ENCODE results near the gene NANOS2.
"Not testable (repeated sequence)": the region's sequence is repeated elsewhere in the genome, so short reads cannot be mapped to it uniquely, and the experiment has no call there.

Gene NANOS2

DNA sequence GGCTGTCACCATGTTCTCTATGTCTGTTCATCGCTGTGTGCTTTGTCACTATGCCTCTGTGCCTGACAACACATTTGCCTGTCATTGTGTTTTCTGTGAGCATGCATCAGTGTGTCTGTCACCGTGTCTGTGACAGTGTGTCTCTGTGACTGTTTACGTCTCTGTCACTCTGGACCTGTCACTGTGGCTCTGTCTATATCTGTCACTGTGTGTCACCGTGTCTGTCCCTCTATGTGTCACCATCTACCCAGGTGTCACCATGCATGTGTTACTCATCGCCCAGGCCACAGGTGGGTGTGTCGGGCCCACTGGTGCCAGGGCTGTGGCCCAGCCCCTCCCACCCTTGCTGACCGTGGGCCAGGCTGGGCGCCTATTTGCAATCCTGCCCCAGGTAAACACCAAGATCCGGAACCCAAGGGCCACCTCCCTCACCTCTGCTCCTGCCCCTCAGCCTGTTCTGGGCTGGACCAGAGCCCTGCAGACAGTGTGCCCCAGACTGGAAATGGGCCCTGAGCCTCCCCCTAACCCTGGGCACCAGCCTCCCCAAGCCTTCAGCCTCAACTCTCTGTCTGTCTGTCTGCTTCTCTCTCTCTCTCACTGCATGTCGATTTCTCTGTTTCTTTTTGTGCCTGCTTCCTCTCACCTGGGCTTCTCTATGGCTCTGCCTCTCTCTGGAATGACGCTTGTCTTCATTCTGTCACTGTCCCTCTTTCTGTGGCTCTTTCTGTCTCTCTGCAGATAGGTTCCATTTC lies 36.4 kb downstream of the NANOS2 start:
- in situ Hi-C loops (cut with HindIII; ENCODE audit: low sequenced_read_pairs) = no loop called here

DNA sequence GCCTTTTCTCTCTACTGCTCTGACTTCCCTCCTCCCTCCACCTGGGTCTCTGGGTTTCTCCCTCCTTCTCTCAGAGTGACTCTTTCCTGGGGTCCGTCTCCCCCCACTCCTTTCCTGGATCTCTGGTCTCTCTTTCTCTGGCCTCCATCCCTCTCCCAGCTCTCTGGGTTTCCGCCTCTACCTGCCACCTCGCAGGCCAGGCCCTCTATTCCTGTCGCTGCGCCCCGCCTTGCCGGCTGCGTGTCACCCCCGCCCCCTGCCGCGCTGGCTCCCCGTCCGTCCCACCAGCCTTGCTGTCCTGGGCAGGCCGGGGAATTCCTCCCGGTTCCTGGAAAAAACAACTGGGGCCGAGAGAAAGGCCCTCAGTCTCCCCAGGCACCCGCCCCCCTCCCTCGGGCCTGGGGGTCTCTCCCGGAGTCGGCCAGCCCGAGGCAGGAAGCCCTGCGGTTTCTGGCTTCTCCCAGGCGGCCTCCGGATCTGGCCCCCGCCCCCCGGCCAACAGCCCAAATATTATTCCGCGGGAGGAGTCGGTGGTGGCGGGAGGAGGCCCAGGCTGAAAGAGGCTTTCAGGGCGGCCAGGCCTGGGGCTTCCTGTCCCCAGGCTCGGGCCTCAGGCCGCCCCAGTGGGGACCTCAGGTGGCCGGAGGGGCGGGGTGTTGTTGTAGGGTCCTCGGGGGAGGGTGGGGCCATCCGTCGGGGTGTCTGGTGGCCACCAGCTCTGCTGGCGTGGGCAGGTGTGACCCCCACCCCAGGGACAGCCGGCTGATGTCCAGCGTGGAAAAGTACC lies 38.0 kb downstream of the NANOS2 start:
- in situ Hi-C loops (cut with HindIII; ENCODE audit: low sequenced_read_pairs) = no loop called here

DNA sequence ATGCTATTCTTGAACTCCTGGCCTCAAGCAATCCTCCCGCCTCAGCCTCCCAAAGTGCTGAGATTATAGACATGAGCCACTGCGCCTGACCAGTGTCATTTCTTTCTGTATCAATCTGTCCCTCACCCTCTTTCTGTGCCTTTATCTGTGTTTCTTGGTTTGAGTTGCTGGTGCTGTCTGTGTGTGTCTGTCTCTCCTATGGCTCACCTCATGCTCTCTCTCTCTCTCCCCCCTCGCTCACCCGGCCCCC lies 38.5 kb downstream of the NANOS2 start:
- in situ Hi-C loops (cut with HindIII; ENCODE audit: low sequenced_read_pairs) = no loop called here

DNA sequence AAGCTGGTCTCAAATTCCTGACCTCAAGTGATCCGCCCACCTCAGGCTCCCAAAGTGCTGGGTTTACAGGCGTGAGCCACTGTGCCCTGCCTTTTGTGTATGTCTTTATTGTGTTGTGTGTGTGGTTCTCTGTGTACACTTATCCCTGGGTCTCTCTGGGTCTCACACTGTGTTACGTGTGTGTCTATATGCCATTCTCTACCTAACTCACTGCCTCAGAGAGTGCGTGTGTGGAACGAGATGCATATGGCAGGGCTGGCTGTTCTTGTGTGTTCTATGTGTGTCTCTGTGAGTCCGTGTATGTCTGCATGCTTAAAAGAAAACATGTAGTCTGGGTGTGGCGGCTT lies 40.0 kb downstream of the NANOS2 start:
- in situ Hi-C loops (cut with HindIII; ENCODE audit: low sequenced_read_pairs) = no loop called here

DNA sequence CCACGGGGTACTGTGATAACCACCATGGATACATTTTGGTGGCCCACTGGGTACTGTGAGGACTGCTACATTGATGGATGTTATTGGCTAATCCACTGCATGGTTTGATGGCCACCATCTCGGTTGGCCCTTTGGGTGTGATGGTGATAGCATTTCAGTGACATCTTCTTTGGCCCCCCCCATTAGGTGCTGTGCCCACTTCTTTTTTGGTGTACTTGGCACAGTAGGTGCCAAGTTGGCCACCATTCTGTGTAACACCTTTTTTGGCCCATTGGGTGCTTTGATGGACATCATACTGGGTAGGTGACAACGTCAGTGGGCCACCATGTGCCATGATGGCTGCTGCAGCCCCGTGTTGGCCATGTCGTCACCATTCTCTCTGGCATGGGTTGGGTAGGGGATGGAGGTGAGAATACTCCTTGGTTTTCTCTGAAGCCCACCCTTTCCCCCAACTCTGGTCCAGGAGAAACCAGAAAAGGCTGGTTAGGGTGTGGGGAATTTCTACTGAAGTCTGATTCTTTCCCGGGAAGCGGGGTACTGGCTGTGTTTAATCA lies 41.3 kb downstream of the NANOS2 start:
- in situ Hi-C loops (cut with HindIII; ENCODE audit: low sequenced_read_pairs) = no loop called here

DNA sequence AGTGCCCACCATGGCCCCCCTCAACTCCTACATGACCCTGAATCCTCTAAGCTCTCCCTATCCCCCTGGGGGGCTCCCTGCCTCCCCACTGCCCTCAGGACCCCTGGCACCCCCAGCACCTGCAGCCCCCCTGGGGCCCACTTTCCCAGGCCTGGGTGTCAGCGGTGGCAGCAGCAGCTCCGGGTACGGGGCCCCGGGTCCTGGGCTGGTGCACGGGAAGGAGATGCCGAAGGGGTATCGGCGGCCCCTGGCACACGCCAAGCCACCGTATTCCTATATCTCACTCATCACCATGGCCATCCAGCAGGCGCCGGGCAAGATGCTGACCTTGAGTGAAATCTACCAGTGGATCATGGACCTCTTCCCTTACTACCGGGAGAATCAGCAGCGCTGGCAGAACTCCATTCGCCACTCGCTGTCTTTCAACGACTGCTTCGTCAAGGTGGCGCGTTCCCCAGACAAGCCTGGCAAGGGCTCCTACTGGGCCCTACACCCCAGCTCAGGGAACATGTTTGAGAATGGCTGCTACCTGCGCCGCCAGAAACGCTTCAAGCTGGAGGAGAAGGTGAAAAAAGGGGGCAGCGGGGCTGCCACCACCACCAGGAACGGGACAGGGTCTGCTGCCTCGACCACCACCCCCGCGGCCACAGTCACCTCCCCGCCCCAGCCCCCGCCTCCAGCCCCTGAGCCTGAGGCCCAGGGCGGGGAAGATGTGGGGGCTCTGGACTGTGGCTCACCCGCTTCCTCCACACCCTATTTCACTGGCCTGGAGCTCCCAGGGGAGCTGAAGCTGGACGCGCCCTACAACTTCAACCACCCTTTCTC lies 42.3 kb downstream of the NANOS2 start:
- in situ Hi-C loops (cut with HindIII; ENCODE audit: low sequenced_read_pairs) = no loop called here

DNA sequence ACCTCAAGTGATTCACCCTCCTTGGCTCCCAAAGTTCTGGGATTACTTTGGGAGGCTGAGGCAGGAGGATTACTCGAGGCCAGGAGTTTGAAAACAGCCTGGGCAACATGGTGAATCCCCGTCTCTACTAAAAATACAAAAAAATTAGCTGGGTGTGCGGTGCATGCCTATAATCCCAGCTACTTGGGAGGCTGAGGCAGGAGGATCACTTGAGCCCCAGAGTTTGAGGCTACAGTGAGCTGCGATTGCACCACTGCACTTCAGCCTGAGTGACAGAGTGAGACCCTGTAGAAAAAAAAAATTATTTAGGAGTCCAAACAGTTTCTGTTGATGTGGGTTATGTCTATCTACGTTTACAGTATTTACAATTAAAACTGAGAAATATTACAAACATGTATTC lies 43.8 kb downstream of the NANOS2 start:
- in situ Hi-C loops (cut with HindIII; ENCODE audit: low sequenced_read_pairs) = no loop called here

DNA sequence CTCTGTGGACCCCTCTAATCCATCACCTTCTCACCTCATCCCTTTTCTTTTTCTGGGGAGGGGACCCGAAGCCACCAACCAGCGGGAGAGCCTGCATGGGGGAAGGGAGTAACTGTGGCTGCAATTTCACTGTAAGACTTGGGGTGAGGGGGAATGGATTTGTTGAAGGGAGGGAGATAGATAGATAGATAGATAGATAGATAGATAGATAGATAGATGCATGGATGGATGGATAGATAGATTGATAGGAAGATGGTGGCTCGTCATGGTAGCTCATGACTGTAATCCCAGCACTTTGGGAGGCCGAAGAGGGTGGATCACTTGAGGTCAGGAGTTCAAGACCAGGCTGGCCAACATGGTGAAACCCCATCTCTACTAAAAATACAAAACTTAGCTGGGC lies 47.3 kb downstream of the NANOS2 start:
- in situ Hi-C loops (cut with HindIII; ENCODE audit: low sequenced_read_pairs) = not testable (repeated sequence)

DNA sequence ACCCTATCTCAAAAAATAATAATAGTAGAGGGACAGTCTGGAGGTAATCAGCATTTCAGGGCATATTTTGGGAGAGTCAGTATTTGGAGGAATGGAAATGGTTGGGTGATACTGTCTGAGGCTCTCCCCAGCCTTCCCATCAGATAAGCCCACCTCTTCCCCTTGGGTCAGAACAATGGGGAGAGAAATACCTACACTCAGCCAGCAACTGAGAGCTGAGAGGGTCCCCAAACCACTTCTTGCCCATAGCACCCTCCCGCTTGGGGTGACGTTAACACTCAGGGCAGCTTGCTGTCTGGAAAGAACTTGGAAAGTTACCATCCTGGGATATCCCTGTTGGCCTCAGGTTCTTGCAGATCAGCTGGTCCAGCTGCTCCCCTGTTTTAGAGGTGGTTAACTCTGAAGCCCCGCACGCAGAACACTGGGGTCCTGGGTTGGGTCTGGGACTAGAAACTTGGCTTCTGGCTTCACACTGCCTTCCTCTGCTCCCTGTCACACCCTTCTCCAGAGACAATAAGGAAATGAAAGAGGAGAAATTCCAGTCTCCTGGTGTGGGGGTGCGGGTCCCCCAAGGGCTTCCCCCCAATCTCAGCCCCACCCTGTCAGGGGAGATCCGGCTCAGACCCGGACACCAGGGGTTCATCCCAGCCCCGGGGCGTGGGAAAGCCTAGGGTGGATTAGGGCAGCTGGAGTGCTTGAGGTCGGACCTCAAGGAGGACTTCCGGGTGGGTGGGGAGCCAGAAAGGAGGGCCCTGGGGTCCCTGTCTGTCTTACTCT lies 48.0 kb downstream of the NANOS2 start:
- in situ Hi-C loops (cut with HindIII; ENCODE audit: low sequenced_read_pairs) = no loop called here

DNA sequence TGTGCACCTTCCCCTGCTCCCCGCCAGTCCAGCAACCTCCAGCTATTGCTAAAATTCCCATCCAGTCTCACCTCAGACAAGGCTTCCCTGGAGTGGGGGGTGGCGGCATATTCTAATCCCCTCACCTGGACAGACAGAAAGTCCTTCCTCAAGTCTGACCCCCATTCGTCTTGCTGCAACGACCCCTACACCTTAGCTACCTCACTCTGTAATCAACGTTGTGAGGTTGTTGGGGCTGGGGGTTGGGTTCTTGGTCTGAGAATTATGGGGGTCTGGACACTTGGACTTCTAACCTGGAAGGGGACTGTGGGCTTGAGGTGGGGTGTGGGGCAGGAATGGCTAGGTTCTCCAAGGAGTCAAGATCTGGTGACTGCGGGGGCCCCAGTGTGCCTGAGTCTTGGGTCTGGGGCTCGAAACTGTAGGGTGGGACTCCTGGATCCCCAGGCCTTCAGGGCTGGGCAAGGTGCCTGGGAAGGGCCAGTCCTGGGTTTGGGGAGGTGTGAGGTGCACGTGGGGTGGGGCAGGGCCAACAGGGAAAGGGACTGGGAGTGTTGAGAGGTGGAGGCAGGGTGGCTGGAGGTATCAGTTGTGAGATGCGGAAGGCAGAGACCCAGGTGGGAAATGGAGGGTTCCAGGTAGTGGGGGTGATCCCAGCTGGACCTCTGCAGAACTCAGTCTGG lies 49.2 kb downstream of the NANOS2 start:
- in situ Hi-C loops (cut with HindIII; ENCODE audit: low sequenced_read_pairs) = no loop called here

DNA sequence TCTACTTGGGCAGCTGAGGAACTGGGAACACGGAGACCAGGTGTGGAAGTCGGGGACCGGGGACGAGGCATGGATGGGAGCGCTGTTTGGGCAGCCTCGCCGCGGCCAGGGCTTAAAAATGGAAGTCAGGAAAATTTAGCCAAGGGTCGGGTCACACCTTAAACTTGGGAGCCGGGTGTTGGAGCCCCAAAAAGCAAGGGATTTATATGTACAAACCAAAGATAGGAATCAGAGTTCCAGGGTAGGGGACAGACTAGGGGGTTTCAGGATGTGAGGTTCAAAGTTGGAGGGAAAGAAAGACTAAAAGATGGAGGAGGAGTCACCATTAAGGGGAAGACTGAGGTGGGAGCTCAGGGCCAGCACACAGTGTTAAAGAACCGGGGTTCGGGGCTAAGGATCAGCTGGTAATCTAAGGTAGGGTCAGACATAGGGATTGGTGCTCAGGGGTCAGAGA lies 49.9 kb downstream of the NANOS2 start:
- in situ Hi-C loops (cut with HindIII; ENCODE audit: low sequenced_read_pairs) = no loop called here

DNA sequence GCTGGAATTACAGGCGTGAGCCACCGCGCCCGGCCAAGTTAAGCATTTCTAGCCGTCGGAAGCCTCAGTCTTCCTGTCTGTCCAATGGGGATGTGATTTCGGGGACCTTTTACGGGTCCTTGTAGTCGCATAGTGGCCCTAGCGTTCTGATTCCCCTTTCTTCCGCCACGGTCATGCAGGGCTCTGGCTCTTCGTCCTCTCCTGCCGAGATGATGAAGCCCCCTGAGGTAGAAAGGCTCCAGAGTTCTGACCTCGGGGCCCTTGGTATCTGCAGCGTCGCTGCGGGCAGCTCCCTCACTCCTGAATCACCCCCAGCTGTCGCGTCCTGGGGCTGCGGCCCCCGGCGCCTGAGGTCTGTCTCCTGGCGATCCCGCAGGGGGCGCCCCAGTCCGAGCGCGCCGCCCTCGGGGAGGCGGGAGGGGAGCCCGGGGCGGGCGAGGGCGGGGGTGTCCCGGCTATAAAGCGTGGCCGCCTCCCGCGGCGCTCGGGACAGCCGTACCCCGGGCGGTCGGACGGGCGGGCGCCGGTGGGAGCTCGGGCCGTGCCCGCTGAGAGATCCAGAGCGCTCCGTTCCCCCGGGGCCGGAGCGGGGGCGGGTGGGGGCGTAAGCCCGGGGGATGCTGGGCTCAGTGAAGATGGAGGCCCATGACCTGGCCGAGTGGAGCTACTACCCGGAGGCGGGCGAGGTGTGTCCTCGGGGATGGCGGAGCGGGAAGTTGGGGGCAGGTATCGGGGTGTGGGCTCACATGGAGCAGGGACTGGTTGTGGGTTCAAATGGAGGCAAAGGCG lies 50.5 kb downstream of the NANOS2 start, which contains the start of gene FOXA3:
Gene FOXA3, plus strand, starts transcription at position 487 of the 789 bp plus-strand sequence. Its CDS starts 131 bp downstream, at position 618.
- in situ Hi-C loops (cut with HindIII; ENCODE audit: low sequenced_read_pairs) = no loop called here

DNA sequence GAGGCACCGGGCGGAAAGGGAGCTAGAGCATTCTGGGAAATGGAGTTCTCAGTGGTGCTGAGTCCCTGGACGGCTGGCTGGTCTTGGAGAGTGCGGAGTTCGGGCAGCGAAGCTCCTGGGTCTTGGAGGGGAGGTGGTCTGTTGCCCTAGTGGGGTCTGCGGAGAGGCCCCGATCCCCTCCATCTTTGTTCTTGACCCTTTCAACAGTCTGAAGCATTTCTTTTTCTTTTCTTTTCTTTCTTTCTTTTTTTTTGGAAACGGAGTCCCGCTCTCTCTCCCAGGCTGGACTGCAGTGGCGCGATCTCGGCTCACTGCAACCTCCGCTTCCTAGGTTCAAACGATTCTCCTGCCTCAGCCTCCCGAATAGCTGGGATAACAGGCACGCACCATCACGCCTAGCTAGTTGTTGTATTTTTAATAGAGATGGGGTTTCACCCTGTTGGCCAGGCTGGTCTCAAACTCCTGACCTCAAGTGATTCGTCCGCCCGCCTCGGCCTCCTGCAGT lies 51.2 kb downstream of the NANOS2 start:
- in situ Hi-C loops (cut with HindIII; ENCODE audit: low sequenced_read_pairs) = no loop called here

Data from DLD1 (cell line).